Measurements from ENCODE around the gene GPR3.
"Not testable (repeated sequence)": the region's sequence is repeated elsewhere in the genome, so short reads cannot be mapped to it uniquely, and the experiment has no call there.

GPR3 gene

DNA sequence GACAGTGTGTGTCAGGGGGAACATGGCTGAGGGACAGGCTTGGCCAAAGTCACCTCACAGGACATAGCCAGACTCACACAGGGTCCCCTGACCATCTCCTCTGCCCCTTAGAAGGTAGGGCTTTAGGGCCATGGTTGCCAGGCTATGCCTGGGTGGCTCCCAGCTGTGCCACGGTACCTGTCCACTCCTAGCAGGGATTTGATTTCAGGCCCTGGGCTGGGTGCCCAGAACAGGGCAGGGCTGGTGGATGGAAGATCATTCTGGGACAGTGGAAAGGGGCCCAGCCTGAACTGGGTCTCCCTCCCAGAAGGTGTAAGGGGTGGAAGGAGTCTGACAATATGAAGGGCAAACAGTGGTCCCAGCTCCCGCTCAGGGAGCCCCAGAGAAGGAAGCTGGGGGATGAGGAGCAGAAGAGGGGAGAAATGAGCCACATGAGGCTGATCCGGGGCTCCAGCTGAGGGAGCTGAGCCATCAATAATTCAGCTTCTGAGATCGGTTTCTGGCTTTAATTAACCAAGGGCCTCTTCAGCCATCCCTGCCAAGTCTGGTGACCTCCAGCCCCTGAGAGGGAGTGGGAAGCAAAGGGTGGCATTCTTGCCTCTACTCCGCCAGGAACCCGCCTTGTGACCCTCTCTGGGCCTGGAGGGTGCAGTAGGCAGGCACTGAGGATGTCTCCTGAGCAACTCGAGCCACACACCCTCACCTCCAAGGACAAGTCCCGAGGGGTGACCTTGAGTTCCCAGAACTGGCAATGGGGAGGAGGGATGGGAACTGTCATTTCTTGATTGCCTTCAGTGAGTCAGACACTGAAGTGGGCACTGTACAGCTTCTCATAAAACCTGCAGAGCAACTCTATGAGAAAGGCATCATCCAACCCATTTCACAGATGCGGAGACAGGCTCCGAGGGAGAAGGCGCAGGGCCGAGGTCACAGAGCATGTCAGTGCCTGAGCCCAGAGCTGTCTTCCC lies 11.4 kb upstream of the GPR3 start:
- no peak for DNase-seq

DNA sequence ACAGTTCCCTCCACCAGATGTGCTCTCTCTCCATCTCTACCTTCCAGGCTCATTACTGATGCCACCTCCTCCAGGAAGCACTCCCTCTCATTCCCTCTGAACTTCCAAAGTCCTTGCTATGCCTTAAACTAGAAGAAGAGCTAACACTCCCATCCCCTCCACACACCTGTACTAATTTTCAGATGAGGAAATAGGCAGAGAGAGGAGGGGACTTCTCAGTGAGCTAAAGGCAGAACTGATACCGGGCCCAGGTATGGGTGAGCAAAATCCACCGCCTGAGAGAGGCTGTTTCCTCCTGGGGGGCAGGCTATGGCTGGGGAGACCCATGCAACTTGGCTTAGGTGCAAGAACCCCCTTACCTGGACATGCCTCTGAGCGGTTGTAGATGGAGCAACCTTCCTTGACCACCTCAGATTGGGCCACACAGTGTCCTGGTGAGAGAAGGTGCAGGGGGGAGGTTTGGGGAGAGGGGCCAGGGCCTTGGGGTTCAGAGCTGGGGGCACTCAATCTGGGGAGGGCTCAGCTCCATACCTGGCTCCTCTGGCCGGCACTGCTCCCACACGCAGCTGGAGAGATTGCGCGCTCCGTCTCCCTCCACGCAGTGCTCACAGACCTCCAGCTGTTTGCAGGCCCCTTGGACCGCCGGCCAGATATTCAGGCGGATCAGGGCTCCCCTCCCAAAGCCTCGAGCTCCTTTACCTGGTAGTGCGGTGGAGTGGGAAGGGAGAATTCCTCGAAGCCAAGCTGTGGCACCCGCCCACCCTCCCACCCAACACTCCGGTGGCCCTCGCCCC lies 10.3 kb upstream of the GPR3 start:
- no peak for DNase-seq

DNA sequence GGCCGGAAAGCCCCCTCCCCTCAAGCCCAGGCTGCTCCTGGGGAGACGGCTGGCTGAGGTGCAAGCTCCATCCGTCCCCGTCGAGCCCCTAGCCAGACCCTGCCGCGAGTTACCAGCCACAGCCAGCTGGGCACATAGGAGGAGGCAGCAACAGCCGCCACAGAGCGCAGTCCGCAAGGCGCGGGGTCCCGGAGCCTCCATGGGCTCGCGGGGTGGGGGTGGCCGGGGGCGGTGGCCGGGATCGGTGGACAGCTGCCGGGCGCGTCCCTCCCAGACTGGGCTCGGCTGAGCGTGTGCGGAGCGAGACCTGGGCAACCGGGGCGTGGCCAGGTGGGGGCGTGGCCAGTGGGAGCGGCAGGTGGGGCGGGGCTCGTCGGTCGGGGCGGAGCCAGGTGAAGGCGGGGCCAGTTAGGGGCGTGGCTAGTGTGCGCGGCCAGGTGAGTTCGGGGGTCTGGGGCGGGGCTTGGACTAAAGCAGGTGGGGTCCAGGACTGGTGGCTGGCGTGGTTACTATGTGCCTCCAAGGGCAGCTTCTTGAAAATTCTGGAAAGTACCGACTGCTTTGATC lies 9.3 kb upstream of the GPR3 start, which contains the start of gene CD164L2:
Gene CD164L2 (minus strand): TSS at position 295 of the 567 bp plus-strand sequence. CDS start 94 bp downstream, at position 201.
- DNase-seq = no peak

DNA sequence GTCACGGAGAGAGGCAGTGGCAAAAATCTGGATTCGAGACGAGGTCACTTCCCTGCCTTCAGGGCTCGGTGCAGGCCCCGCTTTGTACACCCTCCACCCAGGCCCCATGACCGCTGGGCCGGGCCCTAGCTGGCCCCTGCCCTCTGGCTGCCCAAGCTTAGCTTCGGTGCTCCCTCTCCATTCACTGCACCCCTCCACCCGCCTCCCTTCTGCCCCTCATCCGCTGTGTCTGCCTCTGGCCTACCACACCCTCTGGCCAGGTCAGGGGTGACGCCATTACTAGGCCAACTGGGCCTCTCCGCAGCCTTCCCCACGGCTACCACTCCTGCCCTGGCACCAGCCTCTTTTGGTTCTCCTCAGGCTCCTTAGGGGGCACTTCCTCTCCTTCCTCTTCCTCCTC lies 8.8 kb upstream of the GPR3 start:
- no peak for DNase-seq

DNA sequence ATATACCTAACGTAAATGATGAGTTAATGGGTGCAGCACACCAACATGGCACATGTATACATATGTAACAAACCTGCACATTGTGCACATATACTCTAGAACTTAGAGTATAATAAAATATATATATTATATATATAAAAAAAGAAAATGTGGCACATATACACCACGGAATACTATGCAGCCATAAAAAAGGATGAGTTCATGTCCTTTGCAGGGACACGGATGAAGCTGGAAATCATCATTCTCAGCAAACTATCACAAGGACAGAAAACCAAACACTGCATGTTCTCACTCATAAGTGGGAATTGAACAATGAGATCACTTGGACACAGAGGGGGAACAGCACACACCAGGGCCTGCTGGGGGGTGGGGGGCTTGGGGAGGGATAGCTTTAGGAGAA lies 7.6 kb upstream of the GPR3 start:
- not testable (repeated sequence) for DNase-seq

DNA sequence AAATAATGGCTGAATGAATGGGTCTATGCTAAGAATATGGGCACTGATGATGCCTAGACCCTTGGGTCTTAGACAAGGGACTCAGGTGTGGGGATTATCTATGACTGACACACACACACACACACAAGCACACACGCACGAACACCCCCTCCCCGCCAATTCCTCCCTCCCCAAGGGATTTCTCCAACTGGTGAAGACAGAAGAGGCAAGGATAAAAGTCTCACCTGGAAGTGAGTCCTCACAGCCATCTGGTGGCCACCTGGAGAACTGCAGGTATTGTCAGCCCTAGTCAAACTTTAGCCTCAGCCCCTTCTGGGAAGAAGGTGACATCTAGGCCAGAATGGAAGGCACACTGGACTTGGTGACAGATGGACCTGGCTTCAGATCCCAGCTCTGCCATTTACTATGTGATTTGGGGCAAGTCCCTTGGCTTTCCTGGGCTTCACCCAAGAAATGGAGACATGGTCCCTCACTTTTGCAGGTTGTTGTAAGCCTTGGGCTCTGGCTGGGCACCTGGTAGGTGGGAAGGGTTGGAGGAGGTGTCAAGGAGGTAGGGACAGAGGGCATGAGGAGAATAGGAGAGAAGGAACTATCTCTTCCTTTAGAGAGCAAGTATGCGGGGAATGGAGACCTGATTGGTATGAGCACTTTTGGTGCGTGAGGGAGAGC lies 4.0 kb upstream of the GPR3 start:
- no peak for DNase-seq

DNA sequence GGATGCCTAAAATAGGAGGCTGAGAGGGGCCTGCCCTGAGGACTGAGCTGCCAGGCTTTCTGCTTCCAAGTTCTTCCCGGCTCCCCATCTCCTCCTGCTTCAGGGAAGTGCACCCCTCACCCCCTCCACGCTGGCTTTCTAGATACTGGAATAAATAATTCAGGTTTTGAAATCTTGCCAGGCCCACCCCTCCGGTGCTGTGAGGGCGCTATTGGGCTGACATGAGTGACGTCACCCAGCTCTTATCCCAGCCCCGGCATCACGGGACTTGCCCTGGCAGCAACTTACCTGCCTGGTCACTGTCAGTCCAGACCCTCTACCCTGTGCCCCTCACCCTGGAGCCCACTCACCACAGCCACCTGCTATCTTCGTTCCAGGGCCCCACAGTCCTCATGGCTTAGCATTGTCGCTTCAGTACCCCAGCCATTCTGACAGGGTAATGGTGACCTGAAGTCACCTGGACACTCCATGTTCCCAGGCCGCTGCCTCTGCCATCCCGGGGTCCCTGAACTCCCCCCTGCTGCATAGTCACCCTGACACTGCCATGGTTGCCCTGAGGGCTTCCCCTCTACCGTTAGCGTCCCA lies 819 bp upstream of the GPR3 start:
- no peak for DNase-seq

DNA sequence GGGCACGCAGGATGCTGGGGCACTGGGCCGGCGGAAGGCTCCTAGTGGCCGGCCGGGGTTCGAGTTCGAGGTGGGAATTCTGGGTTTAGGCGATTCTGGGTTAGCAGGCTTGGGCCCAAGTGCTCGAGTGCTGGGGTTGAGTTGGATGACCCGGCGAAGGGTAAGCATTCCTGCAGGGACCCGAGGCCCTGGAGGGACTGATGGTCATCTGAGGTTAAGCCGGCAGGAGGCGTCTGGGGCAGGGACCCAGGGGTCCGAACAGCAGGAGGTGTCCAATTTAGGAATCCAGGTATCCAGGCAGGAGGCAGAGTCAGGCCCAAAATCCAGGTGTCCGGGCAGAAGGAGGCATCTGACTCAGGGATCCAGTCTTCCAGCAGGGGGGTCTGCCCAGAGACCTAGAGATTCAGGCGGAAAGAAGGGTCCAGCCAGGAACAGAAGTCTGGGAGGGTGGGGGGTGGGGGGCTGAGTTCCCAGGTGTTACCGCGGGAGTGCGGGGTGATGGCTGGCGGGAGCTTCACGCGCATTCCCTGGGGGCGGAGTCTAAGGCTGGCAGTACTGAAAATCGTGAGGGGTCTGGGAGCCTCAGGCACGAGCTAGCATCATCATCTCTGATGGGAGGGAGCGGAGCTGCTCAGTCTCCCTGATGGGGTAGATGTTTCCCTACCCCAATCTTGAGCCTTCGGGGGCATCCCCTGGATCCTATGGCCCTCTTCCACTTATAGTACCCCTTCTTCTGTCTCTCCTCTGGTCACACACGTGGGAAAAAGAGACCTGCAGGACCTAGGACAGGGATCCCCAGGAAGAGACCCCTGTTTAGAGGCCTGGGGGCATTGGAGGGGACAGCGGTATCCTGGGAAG lies 585 bp downstream of the GPR3 start:
- DNase-seq = no peak

DNA sequence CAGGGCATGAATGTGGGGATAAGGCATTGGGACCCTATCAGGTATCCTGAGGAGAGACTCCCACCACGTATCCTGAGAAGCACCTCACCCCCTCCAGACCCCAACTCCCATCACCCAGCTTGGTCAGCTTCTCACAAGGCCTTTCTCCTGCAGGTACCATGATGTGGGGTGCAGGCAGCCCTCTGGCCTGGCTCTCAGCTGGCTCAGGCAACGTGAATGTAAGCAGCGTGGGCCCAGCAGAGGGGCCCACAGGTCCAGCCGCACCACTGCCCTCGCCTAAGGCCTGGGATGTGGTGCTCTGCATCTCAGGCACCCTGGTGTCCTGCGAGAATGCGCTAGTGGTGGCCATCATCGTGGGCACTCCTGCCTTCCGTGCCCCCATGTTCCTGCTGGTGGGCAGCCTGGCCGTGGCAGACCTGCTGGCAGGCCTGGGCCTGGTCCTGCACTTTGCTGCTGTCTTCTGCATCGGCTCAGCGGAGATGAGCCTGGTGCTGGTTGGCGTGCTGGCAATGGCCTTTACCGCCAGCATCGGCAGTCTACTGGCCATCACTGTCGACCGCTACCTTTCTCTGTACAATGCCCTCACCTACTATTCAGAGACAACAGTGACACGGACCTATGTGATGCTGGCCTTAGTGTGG lies 1.3 kb downstream of the GPR3 start:
- no peak for DNase-seq

DNA sequence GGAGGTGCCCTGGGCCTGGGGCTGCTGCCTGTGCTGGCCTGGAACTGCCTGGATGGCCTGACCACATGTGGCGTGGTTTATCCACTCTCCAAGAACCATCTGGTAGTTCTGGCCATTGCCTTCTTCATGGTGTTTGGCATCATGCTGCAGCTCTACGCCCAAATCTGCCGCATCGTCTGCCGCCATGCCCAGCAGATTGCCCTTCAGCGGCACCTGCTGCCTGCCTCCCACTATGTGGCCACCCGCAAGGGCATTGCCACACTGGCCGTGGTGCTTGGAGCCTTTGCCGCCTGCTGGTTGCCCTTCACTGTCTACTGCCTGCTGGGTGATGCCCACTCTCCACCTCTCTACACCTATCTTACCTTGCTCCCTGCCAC lies 1.8 kb downstream of the GPR3 start:
- no peak for DNase-seq

DNA sequence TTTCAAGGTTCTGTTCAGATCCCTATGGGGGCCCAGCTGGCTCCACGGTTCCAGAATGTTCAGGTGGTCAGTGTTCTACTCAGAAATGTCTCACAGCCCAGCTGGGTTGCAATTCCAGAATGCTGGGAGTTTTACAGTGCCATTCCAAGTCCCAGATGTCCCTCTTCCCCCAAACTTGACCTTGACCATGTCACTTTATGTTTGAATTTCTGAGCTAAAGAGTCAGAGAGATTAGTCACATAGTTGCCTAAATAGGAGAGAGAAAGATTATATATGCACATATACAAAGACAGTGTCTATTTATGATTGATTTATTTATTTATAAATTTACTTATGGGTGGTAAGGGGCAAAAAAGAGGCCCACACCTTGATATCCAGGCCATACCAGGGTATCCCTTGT lies 2.5 kb downstream of the GPR3 start:
- no peak for DNase-seq

DNA sequence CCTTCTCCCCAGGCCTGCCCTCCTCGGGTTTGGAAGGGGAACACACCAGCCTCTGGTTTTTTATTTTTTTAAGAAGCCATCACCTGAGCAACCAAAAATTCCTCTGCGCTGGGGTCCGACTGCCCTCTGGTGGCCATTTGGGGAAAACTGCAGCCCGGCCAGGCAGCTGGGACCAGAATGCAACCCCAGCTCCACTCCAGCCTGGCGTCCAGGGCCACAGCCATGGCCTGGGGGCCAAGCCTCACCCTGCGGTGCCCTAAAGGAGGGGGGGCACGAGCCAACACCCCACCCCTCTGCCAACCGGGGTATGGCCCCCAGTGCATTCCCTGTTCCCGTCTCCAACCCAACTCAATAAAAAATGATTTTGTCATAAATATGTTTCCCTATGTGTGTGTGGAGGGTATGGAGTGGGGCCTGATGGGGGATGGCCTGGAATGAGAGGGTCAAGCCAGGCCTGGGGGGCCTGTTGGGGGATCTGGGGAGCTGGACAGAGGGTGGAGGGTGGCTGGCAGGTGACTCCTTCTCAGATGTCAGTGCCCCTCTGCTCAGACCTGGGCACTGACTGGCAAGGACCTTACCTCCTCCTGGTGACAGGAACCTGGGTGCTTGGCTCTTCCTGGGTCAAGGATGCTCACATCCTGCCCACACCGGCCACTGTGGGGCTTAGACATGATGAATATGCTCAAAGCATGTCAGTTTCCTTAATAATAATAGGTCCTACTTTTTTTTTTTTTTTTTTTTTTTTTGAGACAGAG lies 3.2 kb downstream of the GPR3 start:
- no peak for DNase-seq

DNA sequence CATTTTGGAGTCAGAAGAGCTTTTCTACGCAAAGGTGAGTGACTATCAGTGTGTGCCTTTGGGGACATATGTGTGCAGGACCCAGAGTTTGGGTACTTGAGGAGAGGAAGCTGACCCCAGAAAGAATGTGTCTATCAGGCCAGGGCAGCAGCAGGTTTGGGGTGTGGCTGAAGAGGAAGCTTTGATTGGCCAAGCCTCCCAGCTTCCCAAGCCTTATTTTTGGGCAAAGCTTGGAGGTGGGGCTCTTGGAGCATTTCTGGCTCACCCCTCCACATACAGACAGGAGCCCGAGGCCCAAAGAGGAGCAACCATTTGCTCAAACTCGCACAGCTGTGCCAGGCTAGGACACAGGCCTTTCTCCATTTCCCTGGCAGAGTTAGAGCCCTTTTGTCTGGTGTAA lies 4.7 kb downstream of the GPR3 start:
- DNase-seq = no peak

DNA sequence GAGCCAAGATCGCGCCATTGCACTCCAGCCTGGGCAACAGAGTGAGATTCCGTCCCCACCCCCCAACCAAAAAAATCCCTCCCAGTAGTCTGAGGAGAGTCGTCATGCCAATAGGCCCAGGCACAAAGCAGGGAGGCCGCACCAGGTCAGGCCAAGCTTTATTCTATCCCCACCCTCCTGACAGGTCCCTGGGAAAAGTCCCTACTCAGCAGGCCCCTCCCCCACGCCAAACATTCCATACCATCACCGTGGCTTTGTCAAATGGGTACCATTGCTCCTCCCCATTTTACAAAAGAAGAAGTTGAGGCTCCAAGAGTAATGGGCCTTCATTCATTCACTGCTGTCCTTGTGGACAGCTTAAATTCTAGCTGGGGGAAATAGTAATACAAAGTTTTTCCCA lies 5.3 kb downstream of the GPR3 start:
- no peak for DNase-seq

DNA sequence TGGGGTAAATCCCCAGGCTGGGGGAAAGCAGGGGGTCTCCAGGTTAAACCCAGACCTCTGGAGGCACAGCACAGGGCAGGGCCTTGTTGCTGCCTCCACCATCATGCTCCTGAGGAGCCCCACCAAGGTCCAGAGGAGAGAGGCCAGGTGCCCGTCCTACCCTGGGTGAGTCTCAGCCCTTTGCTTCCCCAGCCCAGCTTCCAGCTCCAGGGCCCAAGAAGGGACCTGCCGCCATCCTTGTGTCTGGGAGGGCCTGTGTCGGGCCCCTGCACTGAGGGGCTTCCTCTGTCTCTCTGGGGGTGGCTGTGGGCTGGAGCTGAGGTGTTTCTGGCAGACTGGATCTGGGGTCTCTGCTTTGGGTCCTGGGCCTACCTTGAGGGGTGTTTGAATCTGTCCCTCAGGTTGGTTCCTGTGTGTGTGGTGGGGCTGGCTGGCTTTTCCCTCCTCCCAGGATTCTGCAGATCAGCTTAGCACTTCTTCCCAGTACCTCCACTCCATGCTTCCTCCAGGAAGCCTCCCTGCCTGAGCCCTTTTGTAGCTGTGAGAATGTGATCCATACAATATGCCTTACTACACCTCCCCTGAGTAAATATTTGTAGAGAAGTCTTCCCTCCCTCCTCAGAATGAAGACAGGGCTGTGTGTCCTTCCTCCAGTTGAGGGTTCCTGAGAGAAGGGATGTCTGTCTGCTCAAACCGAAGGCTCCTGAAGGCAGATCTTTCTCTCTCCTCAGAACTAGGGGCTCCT lies 6.2 kb downstream of the GPR3 start:
- DNase-seq = no peak

DNA sequence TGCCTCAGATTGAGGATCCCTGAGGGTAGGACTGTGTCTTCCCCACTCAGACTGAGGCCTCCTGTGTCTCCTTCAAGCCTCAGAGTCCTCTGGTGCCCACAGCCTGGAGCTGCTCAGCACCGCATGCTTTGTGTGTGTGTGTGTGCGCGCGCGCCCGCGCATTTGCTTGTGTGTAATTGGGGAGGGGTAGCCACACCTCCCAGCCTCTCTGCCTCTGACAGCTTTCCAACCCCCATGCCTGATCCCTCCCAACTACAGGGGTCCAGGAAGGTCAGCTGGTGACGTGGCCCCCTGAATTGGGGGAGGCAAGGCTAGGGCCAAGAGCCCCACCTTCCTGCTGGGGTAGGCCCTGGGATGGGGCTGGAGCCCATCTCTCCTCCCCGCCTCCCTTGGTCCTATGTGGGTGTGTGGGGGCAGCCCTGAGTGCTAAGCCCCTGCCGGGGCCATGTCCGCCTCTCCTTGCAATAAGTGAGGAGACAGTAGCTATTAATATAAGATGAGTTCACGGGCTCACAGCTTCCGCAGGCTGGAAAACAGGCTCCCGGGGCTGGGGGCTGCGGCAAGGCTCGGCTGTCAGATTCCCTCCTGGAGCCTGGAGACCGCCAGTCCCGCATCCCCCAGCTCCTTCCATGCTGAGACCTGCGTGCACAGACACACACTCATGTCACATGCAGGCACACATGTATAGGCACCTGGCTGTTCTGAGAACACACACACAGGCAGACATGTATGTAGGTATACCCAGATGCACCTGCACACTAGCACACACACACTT lies 7.0 kb downstream of the GPR3 start:
- no peak for DNase-seq

DNA sequence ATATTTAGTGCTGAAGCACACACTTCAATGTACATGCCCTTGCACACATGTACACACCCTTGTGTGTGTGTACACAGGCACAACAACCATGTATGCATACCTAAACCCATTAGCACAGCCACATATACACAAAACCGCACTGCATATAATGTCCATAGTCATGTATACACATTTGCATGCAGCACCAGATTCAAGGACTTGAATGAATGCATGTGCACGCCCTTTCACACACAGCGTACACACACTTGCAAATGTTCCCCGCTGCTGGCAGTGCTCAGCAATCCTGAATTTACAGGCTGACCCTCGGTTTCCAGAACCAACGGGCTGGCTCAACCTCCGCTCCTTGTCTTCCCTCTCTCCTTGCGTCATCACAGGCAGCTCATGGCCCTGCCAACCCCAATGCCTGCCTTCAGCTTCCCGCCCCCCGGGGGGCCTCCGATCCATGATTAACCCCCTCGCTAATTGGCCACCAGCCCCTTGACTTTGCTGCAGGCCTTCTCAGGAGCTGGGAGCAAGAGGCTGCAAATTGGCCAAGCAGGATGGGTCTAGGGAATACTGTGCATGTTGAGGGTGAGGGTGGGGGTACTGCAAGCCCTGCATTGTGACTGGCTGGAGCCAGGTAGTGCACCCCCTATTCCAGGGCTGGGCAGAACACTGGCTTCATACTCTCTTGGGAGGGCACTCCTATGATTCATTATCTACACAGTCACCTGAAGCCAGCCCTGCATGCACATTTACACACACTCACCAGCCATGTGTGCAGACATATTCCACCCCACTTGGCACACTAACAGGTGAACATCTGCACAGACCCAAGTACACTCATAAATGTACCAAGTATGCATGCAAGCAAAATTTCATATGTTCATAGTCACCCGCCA lies 7.9 kb downstream of the GPR3 start:
- DNase-seq = no peak

DNA sequence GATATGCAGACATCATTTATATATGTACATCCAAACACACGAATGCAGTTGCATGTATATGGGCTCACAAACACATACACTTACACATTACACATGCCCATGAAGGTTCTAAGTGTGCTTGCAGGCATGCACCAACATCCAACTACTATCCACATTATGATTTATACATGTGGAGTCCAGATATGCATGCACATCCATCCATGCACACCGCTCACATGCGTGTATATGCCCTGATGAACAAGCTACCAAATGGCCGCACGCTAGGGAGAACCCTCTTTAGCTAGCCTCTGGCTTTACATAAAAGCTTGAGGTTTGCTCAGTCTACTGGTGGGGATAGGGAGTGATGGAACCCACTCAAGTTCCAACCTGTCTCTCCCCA lies 8.5 kb downstream of the GPR3 start:
- DNase-seq = no peak

Measured in NCI-H2081 treated with DMSO at 0.1 percent for 48 hours (cell line).